ENCODE measurements around the gene PABPC1L.

PABPC1L gene

DNA sequence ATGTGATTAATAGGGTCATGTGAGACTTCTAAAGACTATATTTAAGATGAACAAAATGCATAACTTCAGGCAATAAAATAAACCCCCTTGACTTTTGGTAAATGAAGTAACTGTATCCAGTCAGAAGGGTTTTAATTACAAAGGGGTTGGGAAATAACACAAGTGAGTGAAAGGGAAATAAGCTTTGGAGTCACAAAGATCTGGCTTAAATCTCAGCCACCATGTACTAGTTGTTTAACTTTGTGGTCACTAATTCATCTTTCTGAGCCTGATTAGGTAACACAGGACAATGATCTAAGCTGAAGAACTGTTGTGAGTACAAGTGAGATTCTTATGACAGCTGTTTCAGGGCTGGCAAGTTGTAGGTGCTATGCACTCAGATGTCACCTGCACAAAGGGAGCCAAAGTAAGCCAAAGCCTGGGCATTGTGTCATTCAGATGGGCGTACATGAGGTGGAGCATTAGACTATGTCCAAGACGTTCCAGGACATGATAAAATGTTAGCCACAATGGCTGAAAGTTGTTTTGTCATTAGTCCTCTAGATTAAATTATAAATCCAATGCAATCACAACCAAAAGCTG, 36.5 kb downstream of the PABPC1L start:
- no peak for FAIRE-seq

DNA sequence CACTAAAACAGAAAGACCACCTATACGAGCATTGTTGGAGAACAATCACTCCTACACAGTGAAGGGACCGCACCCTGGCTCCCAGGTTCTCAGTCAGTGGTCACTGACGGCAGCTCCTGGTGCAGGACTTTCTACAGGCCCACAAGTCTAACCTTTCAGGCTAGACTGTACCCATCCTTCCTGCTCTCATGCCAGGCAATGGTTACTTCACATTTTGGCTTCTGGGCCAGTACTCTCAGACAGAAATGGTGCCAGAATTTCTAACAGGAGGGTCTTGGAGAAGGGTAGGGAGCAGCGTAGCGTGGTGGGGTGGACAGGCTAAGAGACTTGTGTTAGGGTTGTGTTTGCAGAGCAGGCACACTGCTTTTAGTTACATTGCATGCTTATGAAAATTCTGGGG, 38.2 kb downstream of the PABPC1L start:
- no peak for FAIRE-seq

DNA sequence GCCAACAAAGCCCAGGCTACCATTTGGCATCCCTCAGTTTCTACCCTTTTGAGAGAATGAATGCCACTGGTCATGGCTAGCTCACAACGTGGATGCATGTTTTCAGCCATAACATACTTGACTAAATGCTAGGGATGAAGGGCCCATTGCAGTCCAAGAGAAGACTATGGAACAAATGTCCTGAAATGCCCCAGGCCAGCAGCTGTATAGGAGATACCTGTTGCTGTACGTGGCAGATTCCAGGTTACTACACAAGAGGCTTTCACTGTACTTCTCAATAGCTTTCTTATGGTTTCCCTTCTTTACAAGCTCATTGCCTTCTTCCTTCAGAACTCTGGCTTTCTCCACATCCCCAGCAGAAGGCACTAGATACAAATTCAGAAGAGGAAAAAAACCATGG, 38.7 kb downstream of the PABPC1L start:
- no peak for FAIRE-seq

DNA sequence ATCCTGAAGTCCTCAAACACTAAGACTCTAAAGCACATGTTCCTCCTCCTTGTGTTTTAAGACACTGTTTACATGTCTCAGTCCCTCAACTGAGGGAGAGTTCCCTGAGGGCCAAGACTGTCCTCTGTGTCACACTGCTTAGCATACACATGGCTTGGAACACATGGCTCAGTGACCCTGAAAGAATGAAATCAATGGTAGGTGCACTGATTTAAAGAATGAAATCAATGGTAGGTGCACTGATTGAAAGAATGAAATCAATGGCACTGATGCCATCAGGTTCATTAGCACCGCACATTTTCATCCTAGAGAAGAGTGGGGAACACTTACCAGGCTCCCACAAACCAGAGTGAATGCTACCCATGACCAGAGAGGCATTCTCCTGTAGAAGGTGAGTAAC, 40.5 kb downstream of the PABPC1L start:
- no peak for FAIRE-seq

DNA sequence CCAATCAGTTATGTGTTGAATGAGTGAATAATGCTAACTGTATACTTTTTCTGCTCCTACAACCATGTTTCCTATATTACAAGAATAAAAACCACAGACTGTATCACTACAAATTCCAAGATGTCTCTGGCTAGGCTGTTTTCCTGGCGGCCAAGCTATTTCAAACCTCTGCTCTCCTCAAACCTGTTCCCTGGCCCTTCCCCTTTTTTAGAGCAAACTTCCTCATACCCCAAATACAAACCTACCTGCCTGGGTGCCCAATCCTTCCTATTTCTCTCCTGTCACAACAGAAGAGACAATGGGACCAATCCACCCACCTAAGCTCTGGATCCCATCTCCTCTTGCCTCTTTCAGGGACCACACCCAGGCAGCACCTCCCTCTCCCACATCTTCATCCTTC, 42.9 kb downstream of the PABPC1L start:
- no peak for FAIRE-seq

DNA sequence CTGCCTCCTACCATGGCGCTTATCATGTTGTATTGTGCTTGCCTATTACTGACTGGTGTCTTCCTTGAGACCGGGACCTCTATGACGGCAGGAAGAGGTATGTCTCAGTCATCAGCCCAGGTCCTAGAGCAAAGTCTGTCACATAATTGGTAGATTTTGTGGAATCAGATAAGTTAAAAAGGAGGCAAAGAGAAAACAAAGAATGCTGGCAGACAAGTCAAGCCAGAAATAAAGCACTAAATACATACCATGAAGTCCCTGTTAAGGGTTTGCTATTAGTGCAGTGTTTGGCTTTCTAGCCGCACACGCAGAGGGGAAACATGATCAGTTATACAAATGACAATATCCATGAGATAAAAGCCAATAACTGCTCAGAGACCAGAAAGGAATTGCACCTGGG, 44.4 kb downstream of the PABPC1L start:
- FAIRE-seq = no peak

DNA sequence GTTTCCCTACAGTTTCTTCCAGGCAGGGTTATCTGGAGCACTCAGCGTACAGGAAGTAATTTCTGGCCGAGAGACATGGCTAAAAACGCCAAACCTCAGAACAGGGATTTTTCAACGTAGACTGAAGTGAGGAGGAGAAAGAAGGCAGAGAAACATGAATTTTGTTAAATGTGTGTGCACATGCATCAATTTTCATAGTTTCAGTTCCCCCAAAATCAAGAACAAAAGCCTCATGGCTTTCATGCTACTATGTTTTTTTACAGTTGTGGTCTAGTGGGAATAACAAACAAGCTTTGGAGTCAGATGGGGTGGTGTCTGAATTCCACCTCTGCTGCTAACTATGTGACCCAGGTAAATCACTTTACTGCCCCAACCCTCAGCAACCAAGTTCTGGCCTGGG, 45.4 kb downstream of the PABPC1L start:
- FAIRE-seq = no peak

DNA sequence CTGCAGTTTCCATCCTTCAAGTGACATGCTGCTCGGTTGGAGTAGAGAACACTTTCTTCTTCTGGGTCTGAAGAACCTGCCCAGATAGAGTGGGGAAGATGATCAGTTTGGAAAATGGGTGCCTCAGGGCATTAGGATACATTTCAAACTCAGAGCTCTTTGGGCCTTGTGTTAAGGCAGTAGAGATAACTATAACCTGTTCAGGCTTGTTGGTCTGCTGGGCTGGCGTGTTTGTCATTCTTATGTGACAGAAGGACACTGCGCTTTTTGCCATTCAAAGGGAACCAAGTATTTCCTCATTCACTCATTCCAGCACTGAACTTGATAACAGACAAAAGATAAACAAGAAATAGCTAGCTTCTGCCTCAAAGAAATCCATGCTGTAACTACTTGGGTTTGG, 46.5 kb downstream of the PABPC1L start:
- FAIRE-seq = no peak

DNA sequence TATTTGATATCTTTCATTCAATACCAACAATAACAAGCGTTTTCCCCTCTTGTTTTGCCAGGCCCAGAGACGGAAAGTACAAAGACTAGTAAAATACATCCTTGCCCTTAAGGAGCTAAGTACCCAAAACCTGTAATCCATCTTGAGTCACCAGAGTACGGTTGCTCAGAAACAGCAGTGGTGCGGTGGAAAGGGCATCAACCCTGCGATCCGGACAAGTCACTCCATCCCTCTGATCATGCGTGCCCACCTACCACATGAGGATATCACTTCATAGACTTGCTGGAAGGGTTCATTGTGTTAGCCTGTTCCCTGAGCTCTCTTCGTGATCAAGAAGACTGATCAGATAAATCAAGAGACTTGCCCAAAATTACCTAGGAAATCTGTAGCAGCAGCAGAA, 48.4 kb downstream of the PABPC1L start:
- FAIRE-seq = no peak

DNA sequence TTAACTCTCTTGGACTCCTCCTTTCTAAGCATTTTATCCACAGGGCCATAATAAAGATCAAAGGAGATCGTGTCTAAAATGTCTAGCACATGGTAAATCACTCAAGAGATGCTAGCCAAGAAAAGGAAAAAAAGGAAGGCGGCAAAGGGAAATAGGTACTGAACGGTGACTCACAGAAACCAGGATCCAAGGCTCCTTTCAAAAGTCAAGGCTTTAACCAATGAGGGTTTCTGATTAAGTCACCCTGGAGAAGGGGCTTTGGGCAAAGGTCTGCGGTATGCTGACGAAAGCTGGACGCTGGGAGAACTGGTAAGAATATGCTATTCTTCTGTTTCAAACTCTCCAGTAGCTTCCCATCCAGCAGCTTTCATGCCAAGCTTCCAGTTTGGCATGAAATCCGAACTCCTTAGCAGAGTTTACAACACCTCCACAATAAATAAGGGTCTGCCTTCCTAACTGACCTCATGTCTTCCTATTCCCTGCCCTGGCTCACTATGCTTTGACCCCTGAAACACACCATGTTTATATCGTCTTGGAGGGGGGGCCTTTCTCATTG, 49.3 kb downstream of the PABPC1L start:
- FAIRE-seq = no peak

DNA sequence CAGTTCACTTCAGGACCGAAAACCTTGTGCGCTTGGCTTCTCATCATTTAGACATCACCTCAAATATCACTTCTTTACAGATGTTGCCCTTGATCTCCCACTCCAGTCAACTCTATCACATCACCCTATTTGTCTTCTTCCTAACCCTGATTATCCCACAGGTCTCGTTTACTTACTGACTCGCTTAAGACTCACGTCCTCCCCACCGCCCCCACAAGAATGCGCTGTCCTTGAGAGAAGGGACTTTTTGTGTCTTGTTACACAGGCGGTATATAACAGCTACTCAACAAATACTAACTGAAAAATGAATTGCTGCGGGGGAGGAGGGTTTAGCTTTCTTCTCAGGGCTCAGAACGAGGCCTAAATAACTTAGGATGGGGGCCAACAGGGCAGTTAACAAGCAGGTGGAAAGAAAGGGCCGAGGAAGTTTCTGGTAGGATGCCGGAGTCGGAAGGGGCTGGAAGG, 49.8 kb downstream of the PABPC1L start:
- no peak for FAIRE-seq

DNA sequence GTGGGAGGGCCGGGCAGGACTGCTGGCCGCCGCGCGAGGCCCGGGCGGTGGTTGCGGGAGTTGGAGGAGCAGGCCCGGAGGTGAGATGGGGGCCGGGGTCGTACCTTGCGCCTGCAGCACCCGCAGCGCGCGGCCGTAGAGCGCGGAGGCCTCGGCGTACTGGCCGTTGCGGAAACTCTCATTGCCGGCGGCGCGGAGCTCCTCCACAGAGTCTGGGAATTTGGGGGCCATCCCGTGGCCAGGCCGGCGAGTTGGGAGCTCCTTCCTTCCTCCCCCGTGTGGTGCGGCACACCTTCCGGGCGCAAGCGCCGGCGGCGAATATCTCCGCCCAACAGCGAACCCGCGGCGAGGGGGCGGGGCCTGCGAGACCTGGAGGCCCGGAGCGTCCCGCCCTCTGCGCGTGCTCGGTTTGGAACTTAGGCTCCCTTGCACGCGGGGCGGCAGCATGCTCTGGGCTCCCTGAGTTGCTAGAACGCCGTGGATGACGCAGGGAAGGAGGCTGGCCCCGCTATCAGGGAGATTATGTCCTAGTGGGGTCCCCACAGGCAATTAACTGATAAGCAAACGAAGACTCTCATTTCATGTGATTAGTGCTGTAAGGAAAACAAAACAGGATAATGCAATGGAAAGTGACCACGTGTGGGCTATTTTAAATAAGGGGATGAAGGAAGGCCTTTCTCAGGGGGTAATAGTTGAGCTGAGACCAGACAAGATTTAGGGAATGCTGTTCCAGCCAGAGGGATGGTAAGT, 50.4 kb downstream of the PABPC1L start, which contains the start of gene TOMM34:
TSS of gene TOMM34 (minus strand) at position 295 of the 750 bp plus-strand sequence. CDS start at position 231, 64 bp downstream.
- FAIRE-seq = no peak

DNA sequence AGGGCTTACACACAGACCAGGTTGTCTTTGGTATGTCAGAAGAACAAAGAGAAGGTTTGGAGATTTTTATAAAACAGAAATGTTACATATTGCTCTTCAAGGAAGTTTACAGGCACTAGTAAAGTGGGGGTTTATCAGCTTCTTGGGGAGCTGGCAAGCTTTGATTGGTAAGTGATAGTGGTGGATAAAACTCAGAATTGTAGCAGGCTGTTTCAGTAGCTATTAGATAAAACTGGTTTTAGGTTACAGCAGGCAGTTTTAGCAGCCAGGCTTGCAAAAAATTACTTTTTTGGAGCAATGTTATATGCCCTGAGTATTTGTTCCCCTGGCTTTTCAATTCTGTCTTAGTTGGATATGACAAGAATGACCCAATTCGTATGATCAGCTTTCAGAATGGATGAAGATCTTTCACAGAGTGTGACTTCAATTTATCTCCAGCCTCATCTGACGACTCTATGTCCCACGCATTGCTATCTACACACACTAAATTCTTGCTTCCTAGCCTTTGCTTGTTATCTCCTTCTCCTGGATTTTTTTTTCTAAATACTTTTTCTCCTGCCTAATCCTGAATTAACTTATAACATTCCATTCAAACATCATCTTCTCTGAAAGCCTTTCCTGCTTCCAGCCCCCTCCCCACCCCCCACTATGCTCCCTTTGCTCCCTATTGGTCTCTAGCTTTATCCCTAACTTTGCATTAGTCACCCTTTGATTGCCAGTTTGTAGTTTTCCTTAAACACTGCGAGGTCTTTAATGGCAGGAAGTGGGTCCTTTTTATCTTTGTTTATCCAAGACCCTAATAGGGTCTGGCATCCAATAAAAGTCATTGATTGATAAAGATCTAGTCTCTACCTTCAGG, 51.4 kb downstream of the PABPC1L start:
- FAIRE-seq = no peak

DNA sequence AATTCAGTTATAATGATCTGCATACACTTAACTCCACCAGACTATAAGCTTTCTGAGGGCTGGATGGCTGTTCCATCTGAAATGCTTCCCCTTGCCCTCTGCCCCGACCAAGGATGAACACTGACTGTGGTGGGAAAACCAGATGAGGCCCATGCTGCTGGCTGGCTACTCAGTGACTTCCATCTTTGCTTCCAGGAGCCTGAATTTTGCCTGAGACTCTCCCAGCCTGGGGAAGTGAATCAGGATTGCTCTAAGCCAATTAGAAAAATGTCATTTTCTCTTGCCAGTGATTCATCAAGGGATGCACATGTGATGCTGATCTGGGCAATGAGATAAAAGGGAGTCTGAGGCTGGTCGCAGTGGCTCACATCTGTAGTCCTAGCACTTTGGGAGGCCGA, 52.0 kb downstream of the PABPC1L start:
- no peak for FAIRE-seq

DNA sequence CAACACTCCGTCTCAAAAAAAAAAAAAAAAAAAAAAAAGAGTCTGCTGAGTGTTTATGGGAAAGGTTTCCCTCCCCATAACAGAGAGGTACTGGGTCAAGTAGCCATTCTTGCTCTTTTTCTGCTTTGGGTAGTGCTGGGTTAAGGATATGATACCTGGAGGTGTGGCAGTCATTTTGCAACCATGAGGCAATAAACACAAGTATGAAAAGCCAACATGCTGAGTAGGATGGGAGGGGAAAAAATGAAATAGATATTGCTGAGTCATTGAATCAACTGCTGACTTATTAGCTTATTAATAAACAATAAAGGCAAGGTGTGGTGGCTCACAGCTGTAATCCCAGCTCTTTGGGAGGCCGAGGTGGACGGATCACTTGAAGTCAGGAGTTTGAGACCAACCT, 52.6 kb downstream of the PABPC1L start:
- FAIRE-seq = no peak

DNA sequence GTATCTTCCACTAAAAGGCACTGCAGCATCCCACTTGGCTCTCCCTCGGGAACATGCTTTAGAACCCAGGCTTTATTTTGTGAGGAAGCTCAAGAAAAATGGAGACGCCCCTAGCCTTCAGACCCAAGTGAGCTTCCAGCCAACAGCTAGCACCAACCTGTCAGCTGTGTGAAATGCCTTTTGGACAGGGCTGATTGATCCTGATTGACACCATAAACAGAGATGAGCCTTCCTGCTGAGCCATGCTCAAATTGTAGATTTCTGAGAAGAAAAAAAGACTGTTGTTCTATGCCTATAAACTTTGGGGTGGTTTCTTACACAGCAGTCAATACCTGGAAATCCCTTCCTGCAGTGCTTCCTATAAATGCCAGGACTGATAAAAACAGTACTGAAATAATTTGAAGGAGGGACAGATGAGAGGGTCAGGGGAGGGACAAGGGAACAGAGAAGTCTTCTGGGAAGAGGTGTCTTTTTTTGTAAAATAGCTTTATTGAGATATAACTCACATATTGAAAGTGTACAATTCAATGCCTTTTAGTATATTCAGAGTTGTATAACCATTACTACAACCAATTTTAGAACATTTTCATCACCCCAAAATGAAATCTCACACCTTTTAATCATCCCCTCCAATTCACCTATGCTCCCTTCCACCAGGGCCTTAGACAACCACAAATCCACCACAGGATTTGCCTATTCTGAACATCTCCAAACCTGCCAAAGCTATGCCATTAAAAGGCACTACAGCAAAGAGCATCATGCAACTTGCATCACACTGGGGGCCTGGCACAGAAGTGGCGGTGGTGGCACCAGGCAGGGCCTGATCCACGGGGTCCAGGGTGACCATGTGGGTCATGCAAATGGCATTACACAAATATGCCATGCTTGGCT, 53.7 kb downstream of the PABPC1L start:
- FAIRE-seq = no peak

DNA sequence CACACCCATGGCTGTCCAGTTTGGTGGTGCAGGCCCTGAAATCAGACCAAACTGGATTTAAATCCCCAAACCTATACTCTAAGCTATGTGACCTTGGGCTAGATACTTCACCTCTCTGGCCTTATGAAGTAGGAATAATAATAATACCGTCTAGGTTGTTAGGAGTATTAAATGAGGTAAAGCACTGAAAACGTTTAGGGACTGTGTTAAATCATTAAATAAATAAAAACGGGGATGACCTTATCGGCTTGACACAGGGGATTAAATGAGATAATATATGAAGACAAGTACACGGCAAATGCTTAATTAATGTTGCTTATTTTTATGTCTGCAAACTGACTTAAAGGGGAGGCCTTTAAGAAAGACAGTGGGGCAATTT, 55.8 kb downstream of the PABPC1L start:
- no peak for FAIRE-seq

DNA sequence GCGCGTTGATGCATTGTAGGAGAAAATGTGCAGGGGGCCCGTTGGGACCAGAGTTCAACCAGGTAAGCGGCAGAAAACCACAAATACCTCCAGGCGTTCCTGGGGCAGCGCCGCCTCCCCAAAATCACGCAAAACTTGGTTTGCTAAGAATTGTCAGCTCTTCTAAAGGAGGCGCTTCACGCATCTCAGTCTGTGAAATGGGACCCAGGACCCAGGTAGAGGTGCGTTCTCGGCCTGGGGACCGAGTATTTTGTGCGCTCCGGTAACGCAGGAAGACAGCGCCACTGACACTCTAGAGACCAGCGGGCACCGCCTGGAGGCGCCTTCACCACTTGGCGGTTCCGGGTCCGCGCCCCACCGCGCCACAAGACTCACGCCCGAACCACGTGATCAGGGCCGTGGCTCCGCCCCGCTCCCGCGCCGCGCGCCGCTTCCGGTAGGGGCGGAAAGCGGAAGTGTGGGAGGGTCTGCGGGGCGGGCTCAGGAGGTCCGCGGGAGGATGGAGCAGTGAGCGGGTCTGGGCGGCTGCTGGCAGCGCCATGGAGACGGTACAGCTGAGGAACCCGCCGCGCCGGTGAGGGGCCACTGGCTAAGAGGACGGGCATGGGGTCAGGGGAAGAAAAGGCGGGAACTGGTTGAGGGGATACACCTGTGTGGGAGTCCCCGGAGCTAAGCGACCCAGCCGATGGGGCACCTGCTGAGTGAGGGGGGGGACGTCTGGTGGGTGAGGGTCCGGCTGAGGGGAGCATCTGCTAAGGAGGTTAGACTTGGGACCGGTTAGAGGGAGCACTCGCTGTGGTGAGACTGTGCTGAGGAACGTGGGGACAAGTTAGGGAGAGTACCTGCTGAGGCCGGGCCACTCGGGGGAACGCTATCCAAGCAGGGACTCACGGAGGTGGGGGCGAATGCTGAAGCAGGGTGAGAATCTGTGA, 56.4 kb downstream of the PABPC1L start, which contains the start of gene STK4:
TSS of gene STK4 (plus strand) at position 483 of the 932 bp plus-strand sequence. CDS start at position 540, 57 bp downstream.
- FAIRE-seq = no peak

DNA sequence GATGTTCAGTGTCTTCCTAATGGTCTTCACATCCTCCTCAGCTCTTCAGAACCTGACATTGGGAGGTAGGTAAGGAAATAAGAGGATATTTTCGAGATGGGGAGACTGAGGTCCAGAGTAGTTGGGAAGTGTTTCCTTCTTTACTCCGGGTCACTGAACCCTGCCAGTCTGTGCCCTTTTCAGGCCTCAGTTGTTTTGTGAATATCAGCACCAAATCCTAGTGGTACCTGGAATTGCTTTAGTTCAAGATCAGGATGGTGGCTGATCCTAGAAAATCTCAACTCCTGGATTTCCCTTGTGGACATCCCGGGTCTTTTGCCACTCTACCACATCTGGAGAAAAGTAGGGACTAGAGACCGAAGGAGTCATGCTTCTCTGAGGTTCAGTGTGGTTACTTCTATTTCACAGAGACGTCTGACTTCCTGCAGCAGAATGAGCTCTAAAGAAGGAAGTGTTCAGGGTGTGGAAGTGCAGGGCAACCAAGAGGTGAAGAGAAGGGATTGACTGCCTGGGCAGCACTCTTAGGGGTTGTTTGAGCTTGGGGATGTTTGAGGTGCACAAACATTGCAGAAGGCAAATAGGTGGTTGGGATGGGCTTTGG, 57.4 kb downstream of the PABPC1L start:
- FAIRE-seq = no peak

DNA sequence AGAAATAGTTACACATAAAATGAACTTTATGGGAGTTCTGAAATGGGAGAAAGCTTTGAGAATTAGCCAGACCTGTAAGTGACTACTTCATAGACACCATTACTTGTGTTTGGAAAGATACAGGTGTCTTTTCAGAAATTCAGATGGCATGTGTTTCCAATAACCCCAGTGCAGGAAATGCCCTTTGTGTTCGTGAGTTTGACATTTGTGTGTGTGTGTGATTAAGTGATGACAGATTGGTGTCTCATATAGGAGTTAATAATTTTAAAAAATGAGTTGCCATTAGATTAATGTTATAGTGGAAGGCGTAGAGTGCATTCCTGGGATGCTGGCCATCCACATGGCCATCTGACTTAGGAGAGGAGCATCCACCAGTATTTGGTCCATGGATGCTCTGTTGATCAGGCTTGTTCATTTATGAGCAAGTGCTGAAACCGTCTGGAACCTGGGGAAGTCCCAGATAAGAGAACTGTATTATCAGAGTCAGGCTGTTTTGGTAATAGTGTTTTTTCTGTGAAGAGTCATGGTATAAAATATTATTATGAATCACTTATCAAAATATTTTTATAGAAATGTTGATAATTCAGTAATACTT, 59.5 kb downstream of the PABPC1L start:
- FAIRE-seq = no peak

Measured in TTC549 (cell line).